ENCODE data around the gene EXOC3L4. TPM values are rescaled to one million over a fixed set of nuclear protein-coding genes. Genes with fewer than 3 reads are reported as not detected.

EXOC3L4 gene
- total and polyA plus RNA-seq, 9 of the 15 experiments (the other 6 are each of a cell fraction or from before 2014, with no cell fraction given) = 0.10 to 6.7 (median 0.98) TPM; not detected in 1

GRCh38 chr14:103099081-103099732 is 4.7 kb downstream of the EXOC3L4 start (continued):
- TF ChIP-seq CBX3 (IDR thresholded peaks at IDR 0.05; ENCODE audit: borderline replicate concordance in 1 of 2, low read length in 2 of 2) (no peak), MYBL2 (IDR thresholded peaks at IDR 0.05; ENCODE audit: low read depth) (no peak), MYBL2 (CRISPR knock-in tag; IDR thresholded peaks at IDR 0.05; ENCODE audit: borderline replicate concordance) (no peak), DPF2 (IDR thresholded peaks at IDR 0.05) (peak; percentile 53), NR2C1 (IDR thresholded peaks at IDR 0.05) (no peak), NR2C1 (tag; IDR thresholded peaks at IDR 0.05) (no peak), ZEB2 (IDR thresholded peaks at IDR 0.05) (no peak), MAZ (CRISPR knock-in tag; conservative IDR thresholded peaks at IDR 0.05 in 1 of 2, IDR thresholded peaks at IDR 0.05 in 1 of 2) (peak; percentile 27 to 34; a peak in 1 of 4 replicates), FOXJ3 (CRISPR knock-in tag; IDR thresholded peaks at IDR 0.05) (no peak), TCF7L2 (IDR thresholded peaks at IDR 0.05; ENCODE audit: low read depth, low read length) (no peak), RBBP5 (IDR thresholded peaks at IDR 0.05; ENCODE audit: borderline replicate concordance, insufficient read depth, low read length, poor library complexity, severe bottlenecking) (no peak), NFE2 (IDR thresholded peaks at IDR 0.05; ENCODE audit: low read depth) (no peak), CREB3L1 (IDR thresholded peaks at IDR 0.05; ENCODE audit: borderline replicate concordance, low read depth) (no peak), GTF3C2 (IDR thresholded peaks at IDR 0.05; ENCODE audit: borderline replicate concordance, extremely low read depth, insufficient read length) (no peak), PTTG1 (tag; IDR thresholded peaks at IDR 0.05; ENCODE audit: low read depth) (no peak), FOS (IDR thresholded peaks at IDR 0.05; ENCODE audit: extremely low read depth, insufficient read length) (no peak), ZNF785 (CRISPR knock-in tag; IDR thresholded peaks at IDR 0.05) (no peak), ZNF561 (CRISPR knock-in tag; conservative IDR thresholded peaks at IDR 0.05) (no peak), E2F6 (IDR thresholded peaks at IDR 0.05; ENCODE audit: borderline replicate concordance in 1 of 2, extremely low read depth in 1 of 2, insufficient read depth in 1 of 2, insufficient read length in 1 of 2, low read depth in 1 of 2, low read length in 1 of 2, poor library complexity in 1 of 2, severe bottlenecking in 1 of 2) (peak in 1 of 2 experiments; percentile 24), SNRNP70 (optimal IDR thresholded peaks at IDR 0.05; ENCODE audit: low read depth, low read length) (no peak)
- TF ChIP-seq, protein P1, sequence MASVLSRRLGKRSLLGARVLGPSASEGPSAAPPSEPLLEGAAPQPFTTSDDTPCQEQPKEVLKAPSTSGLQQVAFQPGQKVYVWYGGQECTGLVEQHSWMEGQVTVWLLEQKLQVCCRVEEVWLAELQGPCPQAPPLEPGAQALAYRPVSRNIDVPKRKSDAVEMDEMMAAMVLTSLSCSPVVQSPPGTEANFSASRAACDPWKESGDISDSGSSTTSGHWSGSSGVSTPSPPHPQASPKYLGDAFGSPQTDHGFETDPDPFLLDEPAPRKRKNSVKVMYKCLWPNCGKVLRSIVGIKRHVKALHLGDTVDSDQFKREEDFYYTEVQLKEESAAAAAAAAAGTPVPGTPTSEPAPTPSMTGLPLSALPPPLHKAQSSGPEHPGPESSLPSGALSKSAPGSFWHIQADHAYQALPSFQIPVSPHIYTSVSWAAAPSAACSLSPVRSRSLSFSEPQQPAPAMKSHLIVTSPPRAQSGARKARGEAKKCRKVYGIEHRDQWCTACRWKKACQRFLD (CRISPR knock-in tag; IDR thresholded peaks at IDR 0.05) = no peak
